Stimulated activated CD4-positive, alpha-beta T cell treated with anti-CD3 and anti-CD28 coated beads, Interleukin-4, amount 100 ng/mL, for 48 hours (primary cell): ENCODE data around the gene FKBP15.
A peak's percentile ranks its signal among the peaks of the same experiment; 100 is the strongest.
"Not testable (repeated sequence)": the region's sequence is repeated elsewhere in the genome, so short reads cannot be mapped to it uniquely, and the experiment has no call there.

Experiments used
- DNase-seq, 2 donors: peaks; one replicate each; pipeline ENCODE4 v3.0.0-alpha.2; 2020; ENCODE audit warnings: low read depth in 2 of 2

The FKBP15 gene

DNA sequence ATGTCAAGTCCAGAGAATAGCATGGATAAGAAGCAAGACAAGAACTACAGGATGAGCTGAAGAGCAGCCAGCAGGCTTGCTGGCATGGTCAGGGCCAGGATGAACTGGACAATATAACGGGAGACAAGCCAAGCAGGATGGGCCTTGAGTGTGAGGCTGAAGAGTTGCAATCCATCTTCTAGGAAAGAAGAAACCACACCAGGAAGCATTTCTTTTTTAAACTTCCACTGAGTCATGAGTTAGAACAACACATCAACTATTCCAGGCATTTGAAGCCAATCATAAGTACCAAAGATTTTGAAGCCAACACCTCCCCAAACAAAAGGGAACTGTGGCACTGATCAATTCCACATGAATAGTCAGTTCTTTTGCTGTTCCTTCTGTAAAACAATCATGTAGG lies 43.0 kb downstream of the FKBP15 start:
- DNase-seq = no peak

DNA sequence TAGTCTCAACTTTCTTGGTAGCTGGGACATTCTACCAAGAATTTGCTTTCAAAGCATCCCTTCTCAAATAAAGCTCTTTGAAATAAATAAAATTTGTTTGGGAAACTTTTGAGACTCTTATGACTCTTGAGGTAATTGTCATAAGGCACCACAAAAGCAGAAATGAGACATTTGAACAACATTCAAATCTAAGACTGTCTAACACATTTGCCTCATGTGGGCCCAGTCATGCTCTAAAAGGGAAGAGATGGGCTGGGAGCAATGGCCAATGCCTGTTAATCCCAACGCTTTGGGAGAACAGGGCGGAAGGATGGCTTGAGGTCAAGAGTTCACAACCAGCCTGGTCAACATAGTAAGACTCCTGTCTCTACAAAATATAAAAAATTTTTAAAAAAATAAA lies 43.8 kb downstream of the FKBP15 start:
- DNase-seq = no peak

DNA sequence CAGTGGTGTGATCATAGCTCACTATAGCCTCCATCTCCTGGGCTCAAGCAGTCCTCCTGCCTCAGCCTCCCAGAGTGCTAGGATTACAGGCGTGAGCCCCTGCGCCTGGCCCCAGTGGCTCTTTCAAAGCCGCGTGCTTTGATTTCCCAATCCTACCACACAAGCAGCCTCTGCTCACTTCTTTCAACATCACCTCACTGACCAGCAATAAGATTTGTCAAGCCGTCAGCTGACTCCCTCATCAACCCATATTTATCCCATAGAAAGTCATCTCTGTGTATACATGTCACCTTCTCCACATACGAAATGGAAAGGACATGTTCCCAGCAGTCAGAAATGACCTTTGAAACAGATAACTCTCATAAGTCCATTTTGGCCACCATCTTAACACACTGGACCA lies 44.3 kb downstream of the FKBP15 start:
- DNase-seq = no peak

DNA sequence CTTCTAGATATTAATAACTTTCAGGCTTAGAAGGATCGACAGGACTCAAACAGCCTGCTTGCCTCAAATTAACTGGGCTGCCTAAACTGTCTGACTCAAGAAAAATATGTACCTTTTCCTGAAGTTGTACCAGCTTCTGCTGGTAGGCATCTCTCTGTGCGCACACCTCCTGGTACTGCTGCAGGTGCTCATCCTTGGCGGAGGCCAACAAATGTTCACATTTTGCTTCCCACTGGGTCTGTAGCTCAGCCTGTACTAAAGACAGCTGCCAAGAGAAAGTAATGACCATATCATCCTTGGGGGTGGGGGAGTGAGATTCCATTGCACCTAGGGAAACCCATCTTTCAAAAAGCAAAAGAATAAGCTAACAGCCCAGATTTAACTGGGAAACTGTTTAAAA lies 47.7 kb downstream of the FKBP15 start:
- no peak for DNase-seq

DNA sequence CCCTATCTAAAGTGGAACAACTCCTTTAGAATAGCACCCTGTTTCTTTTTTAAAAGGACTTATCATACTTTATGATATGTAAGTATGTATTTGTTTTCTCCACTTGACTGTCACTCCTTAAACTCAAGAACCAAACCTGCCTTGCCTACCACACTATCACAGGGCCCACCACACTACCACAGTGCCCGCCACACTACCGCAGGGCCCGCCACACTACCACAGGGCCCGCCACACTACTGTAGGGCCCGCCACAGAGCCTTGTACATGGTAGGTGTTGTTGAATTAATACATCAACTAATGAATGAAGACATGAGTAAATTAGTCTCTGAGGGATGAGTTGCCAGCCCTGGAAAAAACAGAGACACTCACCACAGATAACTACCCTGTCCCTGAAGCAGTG lies 52.3 kb downstream of the FKBP15 start:
- no peak for DNase-seq

DNA sequence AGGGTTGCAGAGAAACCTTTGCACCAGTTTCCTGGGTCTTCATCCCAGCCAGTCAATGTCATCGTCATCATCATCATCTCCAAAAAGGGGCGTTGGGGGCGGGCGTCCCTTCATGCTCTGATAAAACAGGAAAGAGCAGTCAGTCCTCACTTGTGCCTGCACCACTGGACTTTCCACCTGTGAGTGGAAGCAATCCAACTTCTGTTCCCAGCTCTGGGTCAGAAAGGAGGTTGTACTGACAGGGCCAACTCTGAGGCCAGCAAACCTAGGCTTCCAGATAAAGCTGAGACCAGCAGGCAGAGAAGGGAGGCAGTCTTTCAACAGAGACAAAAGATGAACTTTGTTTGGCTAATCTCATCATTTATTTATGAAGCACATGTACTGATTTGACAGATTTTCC lies 55.0 kb downstream of the FKBP15 start:
- no peak for DNase-seq

DNA sequence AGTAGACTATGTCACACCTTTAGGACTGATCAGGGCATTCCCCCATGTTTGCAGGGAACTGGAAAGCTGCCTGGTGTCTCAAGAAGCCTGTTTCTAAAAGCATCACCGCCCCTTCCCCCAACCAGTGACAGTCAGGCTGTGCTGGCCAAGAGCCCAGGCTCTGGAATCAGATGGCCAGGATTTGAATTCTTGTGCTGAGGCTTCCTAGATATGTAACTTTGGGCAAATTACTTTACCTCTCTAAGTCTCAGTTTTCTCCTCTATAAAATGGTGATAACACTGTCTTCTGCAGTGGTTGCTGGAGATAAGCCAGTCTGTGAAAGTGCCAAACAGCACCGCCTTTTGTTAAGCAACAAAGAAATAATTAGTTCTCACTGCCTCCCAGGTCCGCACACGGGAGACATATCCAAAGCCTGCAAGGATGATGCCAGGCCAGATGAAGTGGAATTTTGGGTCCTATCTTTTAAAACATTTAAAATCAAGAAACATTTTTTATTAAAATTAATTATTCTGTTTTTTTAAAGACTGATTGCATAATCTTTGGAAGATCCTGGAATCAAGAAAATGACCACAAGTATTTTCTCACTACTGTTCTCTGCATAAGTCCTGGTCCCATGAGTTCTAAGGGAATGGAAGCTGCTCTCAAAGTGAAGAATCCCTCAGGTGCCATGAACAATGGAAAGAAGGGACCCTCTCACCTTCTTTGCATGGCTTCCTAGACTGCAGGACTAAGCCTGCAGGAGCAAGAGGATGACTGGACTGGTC lies 56.4 kb downstream of the FKBP15 start:
- DNase-seq = no peak

DNA sequence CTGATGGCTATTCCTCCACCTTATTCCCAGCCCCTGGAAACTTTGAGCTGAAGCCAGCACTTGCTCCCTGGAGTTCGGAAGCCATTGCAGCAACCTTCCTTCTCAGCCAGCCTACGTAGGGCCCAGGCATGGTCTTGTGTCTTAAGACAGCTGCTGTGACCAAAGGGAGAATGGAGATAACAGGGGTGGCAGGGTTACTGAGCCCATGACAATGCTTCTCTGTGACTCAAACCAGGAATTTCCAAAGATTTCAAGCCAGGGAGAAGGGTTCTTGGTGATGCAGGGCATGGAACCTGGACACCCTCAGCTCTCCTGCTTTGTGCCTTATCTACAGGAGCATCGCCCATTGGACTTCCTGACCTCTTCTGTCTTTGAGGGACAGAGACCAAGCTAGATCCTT lies 58.1 kb downstream of the FKBP15 start:
- no peak for DNase-seq

DNA sequence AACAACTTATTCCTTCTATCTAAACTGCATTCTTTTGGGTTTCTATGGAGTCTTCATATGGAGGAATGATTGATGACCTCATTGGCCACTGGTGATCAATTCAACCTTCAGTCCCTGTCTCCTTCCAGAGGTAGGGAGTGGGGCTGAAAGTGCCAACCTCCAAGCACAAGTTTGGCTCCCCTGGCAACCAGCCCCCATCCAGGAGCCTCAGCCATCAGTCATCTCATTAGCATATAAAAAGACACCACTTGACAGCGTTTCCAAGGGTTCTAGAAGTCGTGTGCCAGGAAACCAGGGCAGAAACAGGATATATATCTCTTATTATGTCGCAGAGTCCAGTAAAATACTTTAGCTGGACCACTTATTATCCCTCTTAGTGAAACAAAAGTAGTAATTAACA lies 60.5 kb downstream of the FKBP15 start:
- no peak for DNase-seq

DNA sequence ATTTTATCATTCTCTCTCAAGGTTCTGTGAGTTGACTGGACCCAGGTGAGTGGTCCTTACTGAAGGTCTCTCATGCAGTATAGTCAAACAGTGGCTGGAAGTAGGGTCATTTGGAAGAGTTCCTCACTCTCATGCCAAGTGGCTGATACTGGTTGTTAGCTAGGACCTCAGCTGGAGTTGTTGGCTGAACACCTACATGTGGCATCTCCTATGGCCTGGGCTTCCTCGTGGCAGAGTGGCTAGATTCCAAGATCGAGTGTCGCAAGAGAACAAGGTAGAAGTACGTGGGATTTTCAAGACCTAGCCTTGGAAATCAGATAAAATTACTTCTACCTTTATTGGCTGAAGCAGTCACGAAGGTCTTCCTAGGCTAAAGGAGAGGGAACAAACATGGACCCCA lies 62.6 kb downstream of the FKBP15 start:
- no peak for DNase-seq

DNA sequence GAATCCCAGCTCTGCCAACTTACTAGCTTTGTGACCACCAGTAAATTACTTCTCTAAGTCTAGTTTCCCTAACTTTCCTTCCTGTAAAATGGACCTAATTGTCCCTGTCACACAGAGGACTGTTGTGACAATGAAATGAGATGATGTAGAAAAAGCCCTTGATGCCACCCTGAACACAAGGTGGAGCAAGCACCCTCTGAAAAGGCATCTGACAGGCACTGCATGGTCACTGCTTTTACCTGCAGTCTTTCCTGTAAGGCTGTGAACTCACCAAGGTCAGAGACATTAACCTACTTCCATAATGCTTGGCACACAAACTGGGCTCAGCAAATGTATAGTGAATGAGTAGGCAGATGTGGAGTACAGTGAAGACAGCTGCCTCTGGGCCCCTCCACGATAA lies 64.2 kb downstream of the FKBP15 start:
- DNase-seq = no peak

DNA sequence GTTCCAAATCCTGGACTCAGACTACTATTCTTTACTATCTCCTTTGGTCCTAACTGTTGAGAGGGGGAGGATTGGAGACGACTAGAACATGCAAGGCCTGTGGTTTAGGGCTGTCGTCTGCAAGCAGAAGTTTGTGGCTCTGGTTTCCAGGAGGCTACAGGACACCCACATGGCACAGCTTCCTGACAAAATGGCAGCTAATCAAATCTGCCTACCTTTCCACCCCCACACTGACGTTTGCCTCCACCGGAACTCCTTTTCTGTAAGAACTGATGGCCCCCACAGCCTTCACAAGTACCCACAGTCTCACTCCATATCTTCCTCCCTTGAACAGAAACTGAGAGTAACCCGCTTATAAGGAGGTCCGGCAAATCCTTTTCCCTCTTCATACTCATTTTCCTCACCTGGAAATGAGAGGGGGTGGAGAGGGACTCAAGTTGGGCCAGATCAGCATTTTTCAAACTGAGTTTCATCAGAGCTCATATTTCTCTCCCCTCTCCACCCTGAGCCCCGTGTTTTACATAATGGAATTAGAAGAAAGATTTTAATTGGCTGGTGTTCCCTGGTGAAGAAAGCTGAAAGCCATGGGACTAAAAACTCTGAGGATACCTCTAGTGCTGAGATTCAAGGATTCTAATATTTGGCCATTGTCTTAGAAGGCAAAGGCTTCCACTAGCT lies 65.0 kb downstream of the FKBP15 start:
- DNase-seq = peak; percentile 15 to 34

DNA sequence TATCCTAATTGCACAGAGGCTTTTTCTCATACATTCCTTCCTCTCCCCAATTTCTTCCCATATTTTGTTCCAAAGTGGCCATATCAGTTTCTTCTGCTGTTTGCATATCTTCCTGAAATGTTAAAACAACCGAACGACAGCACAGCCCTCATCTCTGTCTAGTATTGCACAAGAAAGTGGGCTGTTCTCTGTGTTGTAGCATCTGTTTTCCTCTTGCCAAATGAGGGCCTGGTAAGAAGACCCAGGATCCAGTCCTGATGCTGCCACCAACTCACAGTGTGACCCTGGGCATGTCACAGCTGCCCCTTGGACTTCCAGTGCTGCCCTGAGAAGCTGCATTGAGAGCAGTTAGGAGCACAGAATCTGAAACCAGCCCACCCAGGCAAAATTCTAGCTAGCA lies 66.1 kb downstream of the FKBP15 start:
- no peak for DNase-seq

DNA sequence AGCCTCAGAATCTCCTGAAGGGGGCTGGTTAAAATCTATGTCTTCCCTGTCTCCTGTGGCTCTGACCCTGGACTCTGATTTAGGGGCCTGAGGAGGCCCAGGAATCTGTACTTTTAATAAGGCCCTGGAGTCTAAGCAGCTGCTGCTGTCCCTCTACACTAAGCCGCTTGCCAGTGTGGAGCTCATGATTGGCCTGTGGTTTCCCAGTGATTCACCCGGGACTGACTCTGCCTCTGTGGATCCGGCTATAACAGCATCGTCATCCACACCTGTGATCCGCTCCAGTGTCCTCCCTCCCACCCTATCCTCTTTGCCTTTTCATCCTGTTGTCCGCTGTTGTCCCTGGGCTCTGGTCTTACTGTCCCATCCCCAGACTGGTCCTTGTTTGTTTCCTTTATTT lies 66.6 kb downstream of the FKBP15 start:
- DNase-seq = no peak

DNA sequence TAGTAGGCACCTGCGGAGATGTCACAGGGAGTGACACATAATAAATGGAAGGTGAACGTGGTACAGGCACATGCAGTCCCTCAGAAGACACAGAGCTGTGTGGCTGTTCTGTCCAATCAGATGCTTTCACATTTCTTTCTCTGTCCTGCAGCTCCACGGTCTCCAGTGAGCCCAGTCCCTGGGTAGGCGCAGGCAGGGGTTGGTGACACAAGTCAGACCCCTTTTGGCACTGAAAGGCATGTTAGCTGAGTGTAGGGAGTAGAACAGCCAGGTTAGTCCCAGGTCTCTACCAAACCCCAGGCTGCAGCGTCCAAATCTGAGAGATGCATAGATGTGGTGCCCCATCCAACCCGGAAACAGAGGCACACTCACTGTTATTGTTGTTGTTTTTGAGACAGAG lies 67.5 kb downstream of the FKBP15 start:
- no peak for DNase-seq

DNA sequence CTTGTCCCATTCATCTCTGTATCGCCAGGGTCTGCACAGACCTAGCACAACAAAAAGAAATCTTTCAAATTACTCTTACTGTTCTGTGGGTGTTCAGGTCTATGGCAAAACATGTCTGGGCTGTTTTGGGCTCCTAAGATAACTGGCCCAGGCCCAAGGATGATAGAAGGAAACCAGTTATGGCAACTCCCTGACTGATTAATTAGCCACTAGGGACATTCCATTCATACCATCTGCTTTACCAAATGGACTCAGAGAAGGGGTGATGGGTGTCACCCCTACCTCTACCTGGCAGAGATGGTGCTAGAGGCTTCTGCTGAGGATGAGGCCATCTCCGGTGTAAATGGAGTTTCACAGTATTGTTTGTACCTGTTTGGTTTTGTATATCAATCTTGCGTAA lies 68.4 kb downstream of the FKBP15 start:
- no peak for DNase-seq

DNA sequence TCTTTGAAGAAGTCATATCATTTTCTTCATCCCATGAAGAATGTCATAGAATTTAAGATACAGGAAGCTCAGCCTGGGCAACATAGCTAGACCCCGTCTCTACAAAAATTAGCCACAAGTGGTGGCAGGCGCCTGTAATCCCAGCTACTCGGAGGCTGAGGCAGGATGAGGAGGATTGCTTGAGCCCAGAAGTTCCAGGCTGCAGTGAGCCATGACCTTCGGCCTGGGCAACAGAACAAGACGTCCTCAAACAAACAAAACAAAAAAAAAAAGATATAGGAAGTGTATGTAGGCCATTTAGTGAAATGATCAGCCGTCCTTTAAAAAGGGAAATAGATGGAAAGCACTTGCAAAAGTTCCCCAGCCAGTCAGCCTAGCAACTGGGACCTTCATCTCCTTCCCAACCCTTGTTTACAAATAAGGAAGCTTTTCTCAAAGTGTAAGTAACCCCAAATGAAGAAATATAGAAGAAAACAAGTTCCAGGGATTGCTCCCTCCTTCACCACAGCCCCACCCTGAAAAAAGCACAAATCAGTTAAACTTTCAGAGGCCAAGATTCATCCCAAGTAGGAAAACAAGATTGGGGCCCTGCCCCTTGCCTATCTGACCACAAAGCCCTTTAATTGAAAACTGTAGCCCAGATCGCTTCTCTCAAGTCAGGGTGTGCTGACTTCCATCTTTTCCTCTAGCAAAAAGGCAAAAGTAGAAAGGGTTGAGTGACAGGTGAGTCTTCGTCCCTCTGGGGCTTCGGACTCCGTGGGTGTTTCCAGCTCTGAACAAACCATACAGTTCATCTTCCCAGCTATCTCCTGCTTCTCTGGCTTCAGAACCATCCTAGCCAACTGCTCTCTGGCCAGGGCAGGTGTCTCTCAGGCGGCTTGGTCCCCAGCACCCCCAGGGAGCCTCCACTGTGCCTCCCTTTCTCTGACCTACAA lies 69.1 kb downstream of the FKBP15 start:
- no peak for DNase-seq

DNA sequence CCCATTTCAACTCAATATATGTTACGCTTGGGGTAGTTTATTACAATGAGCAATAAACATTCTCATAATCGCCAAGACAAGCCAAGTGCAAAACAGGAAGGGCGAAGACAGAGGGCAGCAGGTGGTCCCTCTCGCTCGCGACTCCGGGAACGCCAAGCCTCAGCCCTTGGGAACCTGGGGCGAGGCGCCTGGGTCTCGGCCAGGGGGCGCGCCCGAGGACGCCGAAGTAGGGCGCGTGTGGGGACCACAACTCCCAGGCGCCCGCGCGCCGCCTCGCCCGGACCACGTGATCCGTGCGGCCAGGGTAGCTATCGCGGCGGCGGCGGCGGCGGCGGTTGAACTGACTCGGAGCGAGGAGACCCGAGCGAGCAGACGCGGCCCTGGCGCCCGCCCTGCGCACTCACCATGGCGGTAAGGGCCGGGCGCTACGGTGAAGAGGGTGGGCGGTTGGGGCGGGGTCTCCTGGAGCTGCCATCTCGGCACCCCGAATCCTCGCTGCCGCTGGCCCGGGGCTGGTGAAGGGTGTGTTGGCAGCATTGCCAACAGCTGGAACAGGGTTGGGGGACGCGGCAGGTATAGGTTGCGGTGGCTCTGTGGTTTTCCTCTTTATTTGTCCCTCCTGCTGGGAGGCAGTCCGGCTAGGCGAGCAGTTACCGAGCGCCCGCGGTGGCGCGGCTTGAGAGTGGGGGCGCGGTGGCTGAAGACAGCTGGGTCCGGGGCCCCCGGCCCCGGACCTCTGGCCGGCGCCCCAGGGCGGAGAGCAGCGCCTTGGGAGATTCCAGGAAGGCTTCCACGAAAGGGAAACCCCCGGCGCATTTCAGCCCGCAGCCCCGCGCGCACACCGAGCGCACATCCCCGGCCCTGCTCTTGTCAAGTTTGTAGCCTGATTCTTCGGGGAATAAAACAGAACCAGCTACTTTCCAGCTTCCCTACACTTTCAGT lies 70.1 kb downstream of the FKBP15 start, which contains the start of gene SLC31A2:
Gene SLC31A2 (plus strand): TSS at position 338 of the 942 bp plus-strand sequence. CDS start 68 bp downstream, at position 406.
- DNase-seq = peak; percentile 85 to 91

DNA sequence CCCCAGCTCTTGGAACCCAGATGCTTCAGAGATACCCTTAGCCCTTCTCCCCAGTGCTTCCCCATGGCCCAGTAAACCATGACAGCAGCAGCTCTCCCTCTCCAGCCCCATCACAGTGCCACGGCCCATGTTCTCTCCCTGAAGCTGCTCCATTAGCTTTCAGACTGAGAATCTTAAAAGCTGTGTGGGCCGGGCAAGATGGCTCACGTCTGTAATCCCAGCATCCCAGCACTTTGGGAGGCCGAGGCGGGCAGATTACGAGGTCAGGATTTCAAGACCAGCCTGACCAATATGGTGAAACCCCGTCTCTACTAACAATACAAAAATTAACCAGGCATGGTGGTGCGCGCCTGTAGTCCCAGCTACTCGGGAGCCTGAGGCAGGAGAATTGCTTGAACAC lies 71.5 kb downstream of the FKBP15 start:
- not testable (repeated sequence) for DNase-seq

DNA sequence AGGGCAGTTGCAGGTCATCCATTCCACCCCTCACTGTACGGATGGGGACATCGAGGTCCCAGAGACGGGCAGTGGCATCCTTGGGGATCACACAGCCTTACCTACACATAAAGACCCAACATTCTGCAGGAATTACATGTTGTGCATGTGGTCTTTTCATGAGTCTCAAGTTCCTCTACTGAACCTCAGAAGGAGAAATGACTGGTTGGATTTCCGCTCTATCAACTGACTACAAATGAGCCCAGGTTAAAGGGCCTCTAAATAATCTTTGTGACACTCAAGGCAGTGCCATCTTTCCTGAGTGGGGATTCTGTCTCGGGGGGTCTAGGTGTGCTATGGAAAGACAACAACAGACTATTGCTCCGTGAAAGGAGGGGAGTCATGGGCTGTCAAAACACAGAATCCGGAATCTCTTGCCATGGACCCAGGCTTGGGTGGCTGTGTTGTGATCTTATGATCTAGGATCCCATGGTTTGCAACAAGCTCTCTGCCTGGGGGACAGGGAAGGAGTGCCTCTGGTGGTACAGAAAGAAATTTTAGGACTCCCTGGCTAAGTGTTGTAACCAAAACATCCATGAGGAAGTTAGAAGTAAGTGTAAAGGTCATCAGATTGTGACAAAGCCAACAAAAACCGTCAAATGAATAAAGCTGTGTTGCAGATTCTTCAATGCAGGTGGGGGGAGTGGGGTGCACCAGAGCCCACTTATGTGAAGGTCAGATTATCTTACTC lies 72.1 kb downstream of the FKBP15 start:
- no peak for DNase-seq

DNA sequence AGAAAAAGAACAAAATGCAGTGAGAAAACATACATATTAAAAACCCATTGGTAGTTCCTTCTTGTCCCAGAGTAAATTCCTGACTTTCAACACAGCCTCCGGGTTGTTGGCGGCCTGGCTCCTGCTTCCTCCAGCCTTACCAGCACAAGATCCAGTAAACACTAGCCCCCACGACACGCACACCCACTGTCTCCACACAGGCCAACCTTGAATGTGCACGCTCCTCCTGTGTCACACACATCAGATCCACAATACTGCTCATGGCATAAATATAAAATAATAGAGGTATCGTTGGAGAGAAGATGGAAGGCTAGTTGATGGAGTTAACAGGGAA lies 72.7 kb downstream of the FKBP15 start:
- no peak for DNase-seq
